Type B pancreatic cell (in vitro differentiated cells): ENCODE measurements around the gene HSD3B1. TPM values are rescaled to one million over a fixed set of nuclear protein-coding genes. Genes with fewer than 3 reads are reported as not detected.
"Not testable (repeated sequence)": the region's sequence is repeated elsewhere in the genome, so short reads cannot be mapped to it uniquely, and the experiment has no call there.

ENCODE experiments used
- DNase-seq: peaks from one replicate; pipeline ENCODE4 v3.0.0; 2021; ENCODE audit warnings: mixed read lengths; ENCODE audit not compliant: unreplicated experiment; ENCODE audit errors: extremely low spot score
- H3K27ac Mint-ChIP-seq: 2 replicates; pipeline ENCODE4 v1.8.0; 2021; ENCODE audit warnings: mild to moderate bottlenecking, mixed read lengths
- H3K27me3 Mint-ChIP-seq: 2 replicates; pipeline ENCODE4 v1.8.0; 2021; ENCODE audit warnings: mixed read lengths
- H3K36me3 Mint-ChIP-seq: 2 replicates; pipeline ENCODE4 v1.8.0; 2021; ENCODE audit warnings: mixed read lengths
- H3K4me1 Mint-ChIP-seq: one replicate; pipeline ENCODE4 v1.8.0; 2021; ENCODE audit warnings: mixed read lengths; ENCODE audit not compliant: unreplicated experiment
- H3K4me3 Mint-ChIP-seq: 2 replicates; pipeline ENCODE4 v1.8.0; 2021; ENCODE audit warnings: mild to moderate bottlenecking, mixed read lengths
- H3K9me3 Mint-ChIP-seq: 2 replicates; pipeline ENCODE4 v1.8.0; 2021; ENCODE audit warnings: mixed read lengths
- total RNA-seq: library from RNA; stranded (reverse); gene quantifications from 2 replicates; pipeline ENCODE4 v1.2.1, GENCODE V29; 2021; ENCODE audit warnings: low replicate concordance
- TF ChIP-seq, protein P1 (sequence below): fragments of 200-600 bp; sonication (generic); conservative IDR thresholded peaks from 2 replicates; pipeline ENCODE4 v1.5.0; 2021; ENCODE audit warnings: antibody characterized with exemption, mild to moderate bottlenecking

The HSD3B1 gene
- total RNA-seq, 1 donor from 2014 or later, result 1.3 TPM

DNA sequence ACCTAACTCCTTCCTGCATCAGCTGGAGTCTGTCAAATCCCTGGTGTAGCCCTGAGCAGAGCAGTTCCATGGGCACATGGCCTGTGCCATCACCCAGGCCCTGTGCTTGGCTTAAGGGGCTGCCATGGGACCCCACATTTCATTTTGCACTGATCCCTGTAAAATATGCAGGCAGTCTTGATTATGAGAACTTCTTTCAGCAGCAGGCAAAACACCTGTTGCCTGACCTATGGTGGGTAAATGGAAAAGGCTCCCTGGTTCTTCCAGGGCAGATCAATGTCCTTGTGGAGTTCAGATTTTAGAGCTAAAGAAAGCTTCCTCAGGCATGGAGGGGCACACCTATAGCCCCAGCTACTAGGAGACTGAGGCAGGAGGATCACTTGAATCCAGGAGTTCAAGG, 44.2 kb downstream of the HSD3B1 start:
- no peaks in the 10 kb centered on the region for H3K36me3 Mint-ChIP-seq
- H3K4me3 Mint-ChIP-seq, result no peak overlapping the region
- no peak for DNase-seq
- no peak overlapping the region for H3K27ac Mint-ChIP-seq
- peaks cover 3% of the 10 kb centered on the region for H3K27me3 Mint-ChIP-seq
- no peaks in the 10 kb centered on the region for H3K9me3 Mint-ChIP-seq
- peaks cover 28% of the 10 kb centered on the region for H3K4me1 Mint-ChIP-seq
- TF ChIP-seq, protein P1, sequence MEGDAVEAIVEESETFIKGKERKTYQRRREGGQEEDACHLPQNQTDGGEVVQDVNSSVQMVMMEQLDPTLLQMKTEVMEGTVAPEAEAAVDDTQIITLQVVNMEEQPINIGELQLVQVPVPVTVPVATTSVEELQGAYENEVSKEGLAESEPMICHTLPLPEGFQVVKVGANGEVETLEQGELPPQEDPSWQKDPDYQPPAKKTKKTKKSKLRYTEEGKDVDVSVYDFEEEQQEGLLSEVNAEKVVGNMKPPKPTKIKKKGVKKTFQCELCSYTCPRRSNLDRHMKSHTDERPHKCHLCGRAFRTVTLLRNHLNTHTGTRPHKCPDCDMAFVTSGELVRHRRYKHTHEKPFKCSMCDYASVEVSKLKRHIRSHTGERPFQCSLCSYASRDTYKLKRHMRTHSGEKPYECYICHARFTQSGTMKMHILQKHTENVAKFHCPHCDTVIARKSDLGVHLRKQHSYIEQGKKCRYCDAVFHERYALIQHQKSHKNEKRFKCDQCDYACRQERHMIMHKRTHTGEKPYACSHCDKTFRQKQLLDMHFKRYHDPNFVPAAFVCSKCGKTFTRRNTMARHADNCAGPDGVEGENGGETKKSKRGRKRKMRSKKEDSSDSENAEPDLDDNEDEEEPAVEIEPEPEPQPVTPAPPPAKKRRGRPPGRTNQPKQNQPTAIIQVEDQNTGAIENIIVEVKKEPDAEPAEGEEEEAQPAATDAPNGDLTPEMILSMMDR, result no peak

DNA sequence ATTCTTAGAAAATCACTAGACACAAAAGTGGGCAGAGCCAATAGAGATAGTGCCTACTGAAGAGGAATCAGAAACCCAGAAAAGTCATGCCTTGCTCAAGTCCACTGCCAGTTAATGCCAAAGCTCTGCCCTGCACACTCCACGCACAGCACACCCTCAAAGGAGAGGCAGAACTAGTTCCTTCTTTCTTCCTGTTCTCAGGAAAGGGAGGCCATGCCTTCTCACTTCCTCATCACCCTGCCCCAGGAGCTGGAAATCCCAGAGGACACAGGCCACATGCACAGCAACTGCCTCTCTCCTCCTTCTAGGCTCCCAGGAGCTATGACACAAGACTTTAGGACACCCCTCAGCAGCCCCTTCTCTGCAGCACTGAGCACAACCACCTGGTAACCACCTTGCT, 45.6 kb downstream of the HSD3B1 start:
- peaks cover 28% of the 10 kb centered on the region for H3K4me1 Mint-ChIP-seq
- not testable (repeated sequence) for H3K4me3 Mint-ChIP-seq, H3K27ac Mint-ChIP-seq, H3K36me3 Mint-ChIP-seq, DNase-seq, H3K9me3 Mint-ChIP-seq, H3K27me3 Mint-ChIP-seq

DNA sequence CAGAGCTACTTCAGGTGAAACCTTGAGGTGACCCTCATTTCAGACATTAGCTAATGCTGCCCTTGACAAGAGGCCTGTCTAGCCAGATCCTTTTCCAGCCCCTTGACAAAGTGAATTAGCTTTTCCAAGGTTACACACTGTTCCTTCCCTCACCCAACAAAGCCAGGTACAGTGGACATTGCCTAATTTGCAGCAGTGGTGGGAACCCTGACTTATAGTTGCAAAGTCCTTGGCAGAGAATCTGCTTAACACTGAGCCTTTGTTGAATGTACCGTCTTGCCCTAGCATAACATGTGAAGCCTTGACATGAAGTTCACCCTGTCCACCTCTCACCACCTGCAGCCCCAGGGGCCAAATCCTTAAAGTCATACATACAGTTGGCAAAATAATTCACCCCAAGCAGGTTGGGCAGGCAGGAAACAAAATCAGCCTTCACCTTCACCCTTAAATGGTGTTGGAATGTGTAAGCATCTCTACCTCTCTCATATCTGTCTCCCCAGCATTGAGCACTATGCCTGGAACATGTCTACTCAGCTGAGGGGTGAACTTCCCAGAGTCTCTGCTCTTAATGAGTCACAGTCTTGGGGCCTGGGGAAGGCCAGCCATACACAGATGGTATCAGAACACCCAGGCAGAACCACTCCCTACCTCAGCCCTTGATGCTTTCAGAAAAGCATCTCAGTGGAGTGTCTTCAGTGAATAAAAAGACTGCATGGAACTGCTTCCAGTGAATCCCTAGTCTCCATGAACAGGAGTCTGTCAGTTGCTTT, 46.5 kb downstream of the HSD3B1 start:
- not testable (repeated sequence) for DNase-seq, H3K4me3 Mint-ChIP-seq, H3K36me3 Mint-ChIP-seq, H3K27me3 Mint-ChIP-seq, H3K9me3 Mint-ChIP-seq
- Mint-ChIP-seq H3K27ac (peak overlapping the region; percentile 38), H3K4me1 (peaks cover 28% of the 10 kb centered on the region)

DNA sequence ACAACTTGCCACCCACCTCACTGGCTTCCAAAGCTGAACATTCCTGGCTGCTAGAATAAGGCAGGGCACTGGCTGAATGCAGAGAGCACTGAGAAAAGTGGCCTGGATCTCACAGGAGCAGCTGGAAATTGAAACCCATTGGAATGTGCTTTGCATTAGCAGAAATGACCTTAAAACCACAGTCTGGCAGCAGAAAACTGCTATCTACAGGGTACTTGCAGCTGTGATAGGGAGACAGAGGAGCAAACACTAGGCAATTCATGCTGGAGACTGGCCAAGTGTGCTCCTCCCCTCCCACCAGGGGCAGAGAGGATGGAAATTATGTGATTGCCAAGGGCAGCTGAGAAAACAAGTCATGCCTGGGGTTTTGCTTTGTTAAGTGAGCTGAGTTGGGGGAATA, 47.2 kb downstream of the HSD3B1 start:
- DNase-seq, result no peak
- Mint-ChIP-seq H3K9me3 (no peaks in the 10 kb centered on the region), H3K36me3 (no peaks in the 10 kb centered on the region), H3K27ac (no peak overlapping the region), H3K4me3 (peak overlapping the region; percentile 8), H3K4me1 (peaks cover 28% of the 10 kb centered on the region), H3K27me3 (peaks cover 3% of the 10 kb centered on the region)
- TF ChIP-seq, protein P1, result no peak

DNA sequence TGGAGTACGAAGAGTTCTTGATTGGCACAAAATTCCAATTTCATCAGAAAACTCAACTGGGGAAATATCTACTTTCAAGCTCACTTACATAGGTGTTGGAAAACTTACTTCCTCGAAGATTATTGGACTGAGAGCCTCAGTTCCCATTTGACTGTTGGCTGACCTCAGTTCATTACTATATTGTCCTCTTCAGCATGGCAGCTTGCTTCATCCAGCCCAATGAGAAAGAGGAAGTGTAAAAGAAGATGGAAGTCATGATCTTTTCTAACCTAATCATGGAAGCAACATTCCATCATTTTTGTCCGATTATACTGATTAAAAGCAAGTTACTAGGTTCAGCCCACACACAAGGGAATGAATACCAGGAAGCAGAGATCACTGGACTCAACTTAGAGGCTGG, 49.4 kb downstream of the HSD3B1 start:
- Mint-ChIP-seq H3K27ac (no peak overlapping the region), H3K27me3 (no peaks in the 10 kb centered on the region), H3K4me3 (no peak overlapping the region), H3K4me1 (peaks cover 21% of the 10 kb centered on the region), H3K36me3 (no peaks in the 10 kb centered on the region), H3K9me3 (no peaks in the 10 kb centered on the region)
- TF ChIP-seq, protein P1, result no peak
- no peak for DNase-seq

DNA sequence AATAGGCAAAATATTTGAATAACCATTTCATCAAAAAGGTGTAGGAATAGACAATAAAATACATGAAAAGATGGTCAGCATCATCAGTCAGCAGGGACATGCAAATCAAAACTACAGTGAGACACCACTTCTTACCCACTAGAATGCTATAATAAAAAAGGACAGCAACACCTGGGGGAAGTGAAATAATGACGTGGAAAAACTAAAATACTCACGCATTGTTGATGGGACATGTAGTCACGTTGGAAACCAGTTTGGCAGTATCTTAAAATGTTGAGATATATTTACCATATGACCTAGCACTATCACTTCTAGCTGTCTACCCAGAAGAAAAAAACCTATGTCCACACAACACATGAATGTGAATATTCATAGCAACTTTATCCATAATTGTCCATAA, 53.4 kb downstream of the HSD3B1 start:
- DNase-seq, H3K36me3 Mint-ChIP-seq, H3K9me3 Mint-ChIP-seq, H3K4me1 Mint-ChIP-seq, H3K27ac Mint-ChIP-seq, H3K4me3 Mint-ChIP-seq, H3K27me3 Mint-ChIP-seq: not testable (repeated sequence)

DNA sequence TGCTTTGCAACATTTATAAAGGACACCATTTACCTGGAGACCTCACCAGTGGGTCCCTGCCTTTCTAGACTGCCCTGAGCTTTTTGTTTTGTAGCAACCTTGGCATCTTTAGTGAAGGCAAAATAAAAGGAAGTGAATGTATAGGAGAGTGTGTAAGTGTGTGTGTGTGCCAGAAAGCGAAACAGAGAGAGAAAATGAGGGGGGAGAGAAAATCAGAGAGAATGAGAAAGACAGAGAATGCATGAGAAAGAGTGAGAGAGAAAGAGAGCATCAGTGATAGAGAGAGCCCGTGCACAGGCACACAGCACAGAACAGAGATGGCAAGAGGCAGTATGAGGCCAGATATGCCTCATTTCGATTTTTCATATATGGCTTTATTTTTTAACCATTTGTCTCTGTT, 57.5 kb downstream of the HSD3B1 start:
- TF ChIP-seq, protein P1, result no peak
- Mint-ChIP-seq H3K4me3 (no peak overlapping the region), H3K27ac (no peak overlapping the region), H3K36me3 (no peaks in the 10 kb centered on the region), H3K4me1 (no peaks in the 10 kb centered on the region), H3K27me3 (no peaks in the 10 kb centered on the region), H3K9me3 (no peaks in the 10 kb centered on the region)
- no peak for DNase-seq

Other genes starting within 250 kb of the HSD3B1 start
- gene HAO2, start 138.4 kb upstream of the HSD3B1 start, total RNA-seq, result 0.27 and 0.29 TPM in 2 replicates
- 1.2 and 6.1 TPM in 2 replicates for gene HSD3B2, start 92.1 kb upstream of the HSD3B1 start, total RNA-seq
- 9.9 and 11.8 TPM in 2 replicates for gene ZNF697, start 141.1 kb downstream of the HSD3B1 start, total RNA-seq
- gene PHGDH, start 204.7 kb downstream of the HSD3B1 start, total RNA-seq, result 195 and 217 TPM in 2 replicates